ENCODE results near the gene TEX50. TPM values are rescaled to one million over a fixed set of nuclear protein-coding genes. Genes with fewer than 3 reads are reported as not detected.

Gene TEX50
- total and polyA plus RNA-seq, 2 of the 8 experiments (the other 6 are each of a cell fraction or from before 2014, with no cell fraction given), result not detected

DNA sequence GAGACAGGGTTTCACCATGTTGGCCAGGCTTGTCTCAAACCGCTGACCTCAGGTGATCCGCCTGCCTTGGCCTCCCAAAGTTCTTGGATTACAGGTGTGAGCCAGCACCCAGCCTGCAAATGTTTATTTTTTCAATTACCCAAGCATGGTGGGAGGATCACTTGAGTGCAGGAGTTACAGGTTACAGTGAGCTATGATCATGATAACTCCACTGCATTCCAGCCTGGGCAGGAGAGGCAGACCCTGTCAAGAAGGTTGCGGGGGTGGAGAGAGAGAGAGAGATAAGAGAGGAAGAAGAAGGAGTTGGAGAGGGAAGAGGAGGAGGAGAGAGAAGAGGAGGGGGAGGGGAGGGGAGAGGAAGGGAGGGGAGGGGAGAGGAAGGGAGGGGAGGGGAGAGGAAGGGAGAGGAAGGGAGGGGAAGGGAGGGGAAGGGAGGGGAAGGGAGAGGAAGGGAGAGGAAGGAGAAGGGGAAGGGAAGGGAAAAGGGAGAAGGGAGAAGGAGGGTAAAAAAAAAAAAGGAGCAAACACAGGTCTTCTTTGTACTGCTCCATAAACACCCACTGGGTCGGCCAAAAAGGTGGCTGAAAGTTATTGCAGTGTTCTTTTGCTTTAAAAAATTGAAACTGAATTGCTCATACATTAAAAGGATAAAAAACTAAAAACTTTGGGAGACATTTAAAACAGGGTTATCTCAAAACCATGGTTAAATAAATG lies 26.5 kb upstream of the TEX50 start:
- TF ChIP-seq CTBP2 (IDR thresholded peaks at IDR 0.05; ENCODE audit: borderline replicate concordance, insufficient read depth, insufficient read length, low read length), result no peak
- TF ChIP-seq PHF8 (conservative IDR thresholded peaks at IDR 0.05; ENCODE audit: low read depth, low read length), result no peak
- H3K23me2 ChIP-seq (ENCODE audit: low read depth, low read length), result no peaks in the 10 kb centered on the region
- DNase-seq (ENCODE audit: low read depth in 1 of 2, low spot score in 2 of 2) (no peak), FAIRE-seq (no peak)
- H3K9ac ChIP-seq (replicated peaks in 1 of 4; ENCODE audit: extremely low read depth in 1 of 4, low read depth in 3 of 4, low read length in 3 of 4), result no peak overlapping the region
- H2BK120ac ChIP-seq (replicated peaks; ENCODE audit: low read depth, low read length), result no peak overlapping the region
- POLR2A ChIA-PET (ENCODE audit: partially characterized antibody), result interaction anchor here (0.7 kb wide), 1 partner anchor 18 kb away, joined by 3 read pairs; no protein-coding TSS in a partner anchor
- no peak overlapping the region for H4K8ac ChIP-seq (ENCODE audit: extremely low read depth, insufficient read depth, low read length)
- H4K20me1 ChIP-seq (replicated peaks in 1 of 2; ENCODE audit: control insufficient read depth in 1 of 2, insufficient read depth in 2 of 2, low read length in 2 of 2), result no peaks in the 10 kb centered on the region
- no peaks in the 10 kb centered on the region for H3K4me1 ChIP-seq (replicated peaks in 1 of 4; ENCODE audit: control insufficient read depth in 3 of 4, insufficient read depth in 4 of 4, low read length in 3 of 4)
- no peak overlapping the region for H4K91ac ChIP-seq (replicated peaks; ENCODE audit: insufficient read length, low read length)
- no peak overlapping the region for H2BK5ac ChIP-seq (ENCODE audit: low read depth, low read length)
- H3K79me1 ChIP-seq (ENCODE audit: low read depth, low read length), result no peaks in the 10 kb centered on the region
- H3K27ac ChIP-seq (ENCODE audit: low read depth, low read length), result no peak overlapping the region
- H2BK15ac ChIP-seq (ENCODE audit: low read length), result no peak overlapping the region
- no peaks in the 10 kb centered on the region for H3K79me2 ChIP-seq (ENCODE audit: control insufficient read depth in 1 of 2, insufficient read depth in 2 of 2, low read length in 2 of 2)
- no peak overlapping the region for H4K5ac ChIP-seq (ENCODE audit: insufficient read length, low read depth, low read length)
- no peak overlapping the region for H3K4me3 ChIP-seq (ENCODE audit: extremely low read depth in 1 of 4, insufficient read depth in 2 of 4, low read depth in 3 of 4, low read length in 4 of 4)
- no peak overlapping the region for H2BK12ac ChIP-seq (ENCODE audit: low read depth, low read length)
- H2AFZ ChIP-seq (ENCODE audit: low read length), result no peak overlapping the region
- H3K14ac ChIP-seq (ENCODE audit: insufficient read length), result no peak overlapping the region
- no peaks in the 10 kb centered on the region for H3K27me3 ChIP-seq (replicated peaks in 1 of 4; ENCODE audit: control insufficient read depth in 3 of 4, extremely low read depth in 1 of 4, insufficient read depth in 3 of 4, low read length in 3 of 4)
- WGBS, 2 experiments (ENCODE audit: extremely low coverage in 1 of 2, insufficient coverage in 1 of 2, insufficient read length in 1 of 2, insufficient replicate concordance in 2 of 2, low coverage in 1 of 2, low lambda C conversion rate in 2 of 2, missing lambda C conversion rate in 1 of 2), result 86% methylated on average over 4 of the region's 4 CpGs; no CpG with 5 or more reads in 1 of the 2 experiments
- peaks cover 8 to 32% of the 10 kb centered on the region in 2 experiments for H3K9me3 ChIP-seq (ENCODE audit: insufficient read depth in 2 of 2, low read depth in 1 of 2, low read length in 1 of 2)
- H2BK20ac ChIP-seq (ENCODE audit: low read length), result no peak overlapping the region
- H3K18ac ChIP-seq (ENCODE audit: extremely low read depth, low read length), result no peak overlapping the region
- CTCF ChIA-PET (ENCODE audit: partially characterized antibody), result no interaction called here
- H3K56ac ChIP-seq (replicated peaks; ENCODE audit: insufficient read length, low read depth, low read length), result no peak overlapping the region
- H2AK5ac ChIP-seq (ENCODE audit: low read depth, low read length), result no peak overlapping the region
- H3K23ac ChIP-seq (ENCODE audit: insufficient read length), result no peak overlapping the region
- H3K4me2 ChIP-seq (ENCODE audit: insufficient read depth in 1 of 2, low read depth in 2 of 2, low read length in 2 of 2), result no peak overlapping the region
- H3K4ac ChIP-seq (replicated peaks; ENCODE audit: insufficient read length, low read depth, low read length), result no peak overlapping the region
- H3K36me3 ChIP-seq (ENCODE audit: control insufficient read depth in 2 of 4, insufficient read depth in 4 of 4, low read length in 3 of 4), result no peaks in the 10 kb centered on the region; a peak in 2 of 8 replicates

All from H1 (cell line).